Stimulated activated CD4-positive, alpha-beta T cell treated with anti-CD3 and anti-CD28 coated beads, Interleukin-2, amount 100 ng/mL, for 24 hours (primary cell): ENCODE data around the gene NCK1.

Experiments used
- DNase-seq, 2 donors: peaks; one replicate each; pipeline ENCODE4 v3.0.0-alpha.2; 2020

The NCK1 gene

DNA sequence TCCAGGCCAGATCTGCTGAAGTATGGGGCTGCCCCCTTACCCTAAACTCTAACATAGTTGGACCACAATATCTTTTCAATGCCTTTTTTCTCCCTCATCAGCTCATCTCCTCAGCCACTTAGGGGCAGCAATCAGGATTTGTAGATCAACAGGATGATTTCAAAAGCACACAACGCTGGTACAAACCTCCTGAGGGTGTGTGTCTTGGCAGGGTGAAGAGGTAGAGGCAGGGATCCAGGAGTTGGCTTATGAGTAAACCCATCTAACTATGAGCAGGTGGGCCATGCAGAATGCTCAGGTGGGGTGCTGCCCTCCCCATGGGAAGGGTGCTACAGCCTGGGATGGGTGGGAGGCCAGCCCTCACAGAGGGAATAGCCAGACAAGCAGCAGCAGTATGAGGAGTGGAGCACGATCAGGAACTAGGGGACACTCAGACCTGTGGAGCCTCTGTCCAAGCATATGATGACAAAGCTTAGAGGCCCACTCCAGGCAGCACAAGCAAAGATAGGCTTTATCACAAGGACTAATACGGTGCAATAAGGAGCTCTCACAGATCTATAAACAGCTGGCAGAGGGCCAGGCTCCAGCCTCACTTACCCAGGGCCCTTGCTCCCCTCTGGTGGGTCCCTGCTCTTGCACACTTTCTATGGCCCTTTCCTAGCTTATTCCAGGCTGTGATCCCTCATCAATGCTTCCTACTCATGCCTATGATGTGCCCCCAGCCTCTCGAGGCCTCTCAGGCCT lies 127.9 kb downstream of the NCK1 start:
- DNase-seq, result no peak

DNA sequence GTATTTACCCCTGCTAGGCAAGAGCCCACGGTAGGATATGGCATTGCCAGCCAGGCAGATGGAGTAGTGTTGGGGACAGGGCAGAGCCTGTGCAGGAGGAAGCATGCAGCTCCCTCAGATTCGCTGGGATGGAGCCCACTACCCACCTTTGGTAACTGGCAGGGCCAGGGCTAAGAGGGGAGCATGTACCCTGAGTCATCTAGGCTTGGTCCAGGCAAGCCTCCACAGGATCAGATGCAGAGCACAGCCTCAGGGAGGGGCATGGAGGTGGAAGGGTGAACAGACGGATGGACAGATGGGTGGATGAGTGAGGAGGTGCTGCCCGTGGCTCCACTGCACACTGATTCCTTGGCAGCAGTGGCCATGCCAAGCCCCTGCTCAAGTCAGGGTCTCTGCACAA lies 128.8 kb downstream of the NCK1 start:
- DNase-seq, result no peak

DNA sequence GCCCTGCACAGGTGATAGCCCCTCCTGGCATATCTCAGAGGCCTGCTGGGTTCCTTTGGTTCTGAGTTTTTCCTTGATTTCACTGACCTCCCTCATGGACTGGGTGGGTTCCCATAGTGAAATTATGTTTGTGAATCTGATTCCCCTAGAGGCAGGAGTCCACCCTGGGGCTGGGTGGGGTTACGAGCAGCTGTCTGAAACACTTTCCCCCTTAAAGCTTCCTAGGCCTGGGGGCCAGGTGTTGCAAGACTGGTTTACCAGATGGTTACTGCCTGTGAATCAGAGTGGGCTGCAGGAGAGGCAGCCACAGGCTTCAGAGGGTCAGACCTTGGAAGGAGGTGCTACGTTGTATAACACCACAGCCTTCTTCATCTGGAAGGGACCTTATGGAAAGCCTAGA lies 130.1 kb downstream of the NCK1 start:
- no peak for DNase-seq

DNA sequence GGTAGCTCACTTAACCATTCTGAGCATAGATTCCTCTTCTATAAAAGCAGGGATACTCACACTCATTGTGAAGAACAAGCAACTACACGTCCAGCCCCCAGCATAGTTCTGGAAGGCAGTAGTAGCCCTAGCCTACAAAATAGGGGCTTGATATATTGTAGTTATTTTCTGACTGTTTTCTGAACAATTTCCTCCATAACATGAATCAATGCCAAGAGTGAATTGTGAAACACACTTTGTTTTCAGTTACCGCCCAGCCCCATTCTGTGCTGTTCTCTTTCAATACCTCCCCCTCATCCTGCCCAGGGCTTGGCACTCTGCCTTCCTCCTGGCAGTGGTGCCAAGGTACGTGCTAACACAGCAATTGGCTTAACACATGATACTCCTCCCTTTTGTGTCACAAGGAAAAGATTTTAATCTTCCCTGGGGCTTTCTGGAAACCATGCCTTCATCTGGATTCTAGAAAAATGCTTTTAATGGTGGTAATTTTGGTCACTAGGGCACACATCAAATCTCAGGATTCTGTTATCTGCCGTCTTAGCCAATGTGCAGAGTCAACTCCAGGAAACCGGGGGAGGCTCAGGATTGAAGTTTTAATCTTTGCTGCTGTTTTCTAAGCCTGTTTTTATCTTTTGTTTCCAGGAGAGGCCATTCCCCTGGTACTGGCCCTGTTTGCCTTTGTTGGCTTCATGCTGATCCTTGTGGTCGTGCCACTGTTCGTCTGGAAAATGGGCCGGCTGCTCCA lies 132.9 kb downstream of the NCK1 start:
- DNase-seq, result no peak

DNA sequence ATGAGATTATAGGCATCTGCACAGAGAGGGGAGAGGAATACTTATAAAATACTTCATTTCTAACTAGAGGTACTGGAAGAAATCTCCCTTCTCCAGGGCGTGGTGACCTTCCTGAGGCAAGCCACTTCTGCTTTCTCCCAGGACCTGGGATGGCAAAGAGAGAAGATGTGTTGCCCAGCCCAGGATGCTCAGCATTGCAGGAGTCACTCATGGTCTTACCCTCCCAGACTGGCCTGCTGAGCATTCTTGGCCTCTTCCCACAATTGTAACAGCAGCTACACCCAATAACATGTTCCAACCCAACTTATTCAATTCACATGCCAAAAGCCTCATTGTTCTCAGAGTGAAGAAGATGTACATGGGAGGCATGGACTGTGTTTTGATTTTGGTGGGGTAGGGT lies 133.6 kb downstream of the NCK1 start:
- no peak for DNase-seq
